Measurements from ENCODE around the gene LAMC1.
"Not testable (repeated sequence)": the region's sequence is repeated elsewhere in the genome, so short reads cannot be mapped to it uniquely, and the experiment has no call there.

The LAMC1 gene

GRCh38 chr1:183143576-183144315 lies 120.5 kb downstream of the LAMC1 start:
- DNase-seq (ENCODE audit: low read depth in 2 of 3, low spot score in 2 of 3), result no peak

- no peak for DNase-seq (ENCODE audit: low read depth in 2 of 3, low spot score in 2 of 3)
These were observed 121.5 kb downstream of the LAMC1 start for GRCh38 chr1:183144752-183145151.

- no peak for DNase-seq (ENCODE audit: low read depth in 2 of 3, low spot score in 2 of 3)
These were observed 124.5 kb downstream of the LAMC1 start for GRCh38 chr1:183147735-183148134.

GRCh38 chr1:183148599-183148998 lies 125.4 kb downstream of the LAMC1 start:
- DNase-seq (ENCODE audit: low read depth in 2 of 3, low spot score in 2 of 3), result no peak

GRCh38 chr1:183149273-183149672 lies 126.1 kb downstream of the LAMC1 start:
- no peak for DNase-seq (ENCODE audit: low read depth in 2 of 3, low spot score in 2 of 3)

GRCh38 chr1:183150032-183150431 lies 126.8 kb downstream of the LAMC1 start:
- DNase-seq (ENCODE audit: low read depth in 2 of 3, low spot score in 2 of 3), result not testable (repeated sequence)

- no peak for DNase-seq (ENCODE audit: low read depth in 2 of 3, low spot score in 2 of 3)
These were observed 127.2 kb downstream of the LAMC1 start for GRCh38 chr1:183150445-183150844.

- no peak for DNase-seq (ENCODE audit: low read depth in 2 of 3, low spot score in 2 of 3)
These were observed 129.0 kb downstream of the LAMC1 start for GRCh38 chr1:183152180-183152579.

- no peak for DNase-seq (ENCODE audit: low read depth in 2 of 3, low spot score in 2 of 3)
These were observed 132.7 kb downstream of the LAMC1 start for GRCh38 chr1:183155939-183156338.

GRCh38 chr1:183159960-183160359 lies 136.7 kb downstream of the LAMC1 start:
- no peak for DNase-seq (ENCODE audit: low read depth in 2 of 3, low spot score in 2 of 3)

GRCh38 chr1:183161391-183161790 lies 138.2 kb downstream of the LAMC1 start:
- no peak for DNase-seq (ENCODE audit: low read depth in 2 of 3, low spot score in 2 of 3)

- DNase-seq (ENCODE audit: low read depth in 2 of 3, low spot score in 2 of 3), result no peak
These were observed 140.1 kb downstream of the LAMC1 start for GRCh38 chr1:183163316-183163715.

- DNase-seq (ENCODE audit: low read depth in 2 of 3, low spot score in 2 of 3), result no peak
These were observed 141.1 kb downstream of the LAMC1 start for GRCh38 chr1:183164340-183164739.

GRCh38 chr1:183164963-183165362 lies 141.7 kb downstream of the LAMC1 start:
- DNase-seq (ENCODE audit: low read depth in 2 of 3, low spot score in 2 of 3), result no peak

GRCh38 chr1:183165456-183165855 lies 142.2 kb downstream of the LAMC1 start:
- no peak for DNase-seq (ENCODE audit: low read depth in 2 of 3, low spot score in 2 of 3)

- DNase-seq (ENCODE audit: low read depth in 2 of 3, low spot score in 2 of 3), result no peak
These were observed 143.2 kb downstream of the LAMC1 start for GRCh38 chr1:183166454-183166853.

- DNase-seq (ENCODE audit: low read depth in 2 of 3, low spot score in 2 of 3), result no peak
These were observed 144.5 kb downstream of the LAMC1 start for GRCh38 chr1:183167676-183168075.

GRCh38 chr1:183168308-183168707 lies 145.1 kb downstream of the LAMC1 start:
- DNase-seq (ENCODE audit: low read depth in 2 of 3, low spot score in 2 of 3), result no peak

- no peak for DNase-seq (ENCODE audit: low read depth in 2 of 3, low spot score in 2 of 3)
These were observed 150.6 kb downstream of the LAMC1 start for GRCh38 chr1:183173828-183174227.

GRCh38 chr1:183175631-183176030 lies 152.4 kb downstream of the LAMC1 start:
- no peak for DNase-seq (ENCODE audit: low read depth in 2 of 3, low spot score in 2 of 3)

GRCh38 chr1:183178545-183178944 lies 155.3 kb downstream of the LAMC1 start:
- DNase-seq (ENCODE audit: low read depth in 2 of 3, low spot score in 2 of 3), result no peak

- DNase-seq (ENCODE audit: low read depth in 2 of 3, low spot score in 2 of 3), result no peak
These were observed 155.8 kb downstream of the LAMC1 start for GRCh38 chr1:183179033-183179432.

GRCh38 chr1:183180218-183180617 lies 157.0 kb downstream of the LAMC1 start:
- no peak for DNase-seq (ENCODE audit: low read depth in 2 of 3, low spot score in 2 of 3)
